Upper lobe of left lung (tissue), 4 donors: ENCODE measurements around the gene CHPT1.

ENCODE experiments used
- CTCF ChIP-seq, 6 experiments: fragments of 450-650 bp in 4 of 6; fragments of 200-600 bp in 2 of 6; sonication (generic) in 2 of 6; IDR thresholded peaks; one replicate each; pipeline ENCODE4 v1.5.1; 2016 to 2019; ENCODE audit warnings: antibody characterized with exemption in 6 of 6
- EP300 ChIP-seq, 4 donors: sonication (generic); formaldehyde crosslinking; IDR thresholded peaks; one replicate each; pipeline ENCODE4 v1.5.1; 2017; ENCODE audit warnings: antibody characterized with exemption in 4 of 4, control low read depth in 2 of 4
- POLR2A ChIP-seq, 4 donors: fragments of 450-650 bp; IDR thresholded peaks; one replicate each; pipeline ENCODE4 v1.5.1; 2016 to 2017; ENCODE audit warnings: antibody characterized with exemption in 4 of 4, mild to moderate bottlenecking in 2 of 4
- POLR2AphosphoS5 ChIP-seq, 2 donors: sonication (generic); formaldehyde crosslinking; IDR thresholded peaks; one replicate each; pipeline ENCODE4 v1.5.1; 2017; ENCODE audit warnings: antibody characterized with exemption in 2 of 2

GRCh38 chr12:101678081-101678480 is 19.4 kb upstream of the CHPT1 start:
- TF ChIP-seq CTCF (IDR thresholded peaks at IDR 0.05) (no peak), POLR2AphosphoS5 (IDR thresholded peaks at IDR 0.05) (no peak), POLR2A (IDR thresholded peaks at IDR 0.05) (no peak), EP300 (IDR thresholded peaks at IDR 0.05) (no peak)
